Nephron progenitor cell (in vitro differentiated cells): Measurements from ENCODE around the gene KCNJ3.
A peak's percentile ranks its signal among the peaks of the same experiment; 100 is the strongest.

Experiments used
- DNase-seq: peaks from one replicate; pipeline ENCODE4 v3.0.0; 2021
- H3K27ac Mint-ChIP-seq: 2 replicates; pipeline ENCODE4 v1.8.0; 2021; ENCODE audit warnings: mild to moderate bottlenecking, moderate library complexity, mixed read lengths
- H3K27me3 Mint-ChIP-seq: 2 replicates; pipeline ENCODE4 v1.8.0; 2021; ENCODE audit warnings: mild to moderate bottlenecking, low read depth, mixed read lengths; ENCODE audit not compliant: poor library complexity
- H3K36me3 Mint-ChIP-seq: 2 replicates; pipeline ENCODE4 v1.8.0; 2021; ENCODE audit warnings: low read depth, mixed read lengths
- H3K4me1 Mint-ChIP-seq: 2 replicates; pipeline ENCODE4 v1.8.0; 2021; ENCODE audit warnings: mixed read lengths
- H3K4me3 Mint-ChIP-seq: 2 replicates; pipeline ENCODE4 v1.8.0; 2021; ENCODE audit warnings: mild to moderate bottlenecking, moderate library complexity, mixed read lengths
- H3K9me3 Mint-ChIP-seq: 2 replicates; pipeline ENCODE4 v1.8.0; 2021; ENCODE audit warnings: mild to moderate bottlenecking, moderate library complexity, mixed read lengths
- CTCF ChIP-seq: fragments of 200-600 bp; sonication (generic); IDR thresholded peaks from 2 replicates; pipeline ENCODE4 v1.5.0; 2021; ENCODE audit warnings: antibody characterized with exemption

Gene KCNJ3

GRCh38 chr2:154698296-154698720 lies at the start of gene KCNJ3:
TSS of gene KCNJ3 (plus strand) at chr2:154698695. CDS start at chr2:154698776, 81 bp downstream.
- H3K9me3 Mint-ChIP-seq = peaks cover 4% of the 10 kb centered on the region
- H3K27me3 Mint-ChIP-seq = peaks cover 44% of the 10 kb centered on the region
- TF ChIP-seq CTCF = no peak
- peaks cover 18% of the 10 kb centered on the region for H3K4me1 Mint-ChIP-seq
- peak within 1 kb of the TSS; percentile 87 for H3K4me3 Mint-ChIP-seq
- no peaks in the 10 kb centered on the region for H3K36me3 Mint-ChIP-seq
- H3K27ac Mint-ChIP-seq = peak within 1 kb of the TSS; percentile 20
- no peak for DNase-seq

- no peak overlapping the region for H3K27ac Mint-ChIP-seq
- no peak for DNase-seq
- no peaks in the 10 kb centered on the region for H3K36me3 Mint-ChIP-seq
- H3K9me3 Mint-ChIP-seq = no peaks in the 10 kb centered on the region
- no peaks in the 10 kb centered on the region for H3K4me1 Mint-ChIP-seq
- no peak overlapping the region for H3K4me3 Mint-ChIP-seq
- no peak for TF ChIP-seq CTCF
- H3K27me3 Mint-ChIP-seq = no peaks in the 10 kb centered on the region
Observed at GRCh38 chr2:154655499-154655898, 43.0 kb upstream of the KCNJ3 start.

- Mint-ChIP-seq H3K27ac (no peak overlapping the region), H3K36me3 (no peaks in the 10 kb centered on the region), H3K4me3 (no peak overlapping the region), H3K9me3 (no peaks in the 10 kb centered on the region), H3K27me3 (no peaks in the 10 kb centered on the region), H3K4me1 (no peaks in the 10 kb centered on the region)
- no peak for TF ChIP-seq CTCF
- DNase-seq = no peak
Observed at GRCh38 chr2:154658854-154659253, 39.6 kb upstream of the KCNJ3 start.

- no peaks in the 10 kb centered on the region for H3K27me3 Mint-ChIP-seq
- H3K27ac Mint-ChIP-seq = no peak overlapping the region
- no peaks in the 10 kb centered on the region for H3K36me3 Mint-ChIP-seq
- H3K4me1 Mint-ChIP-seq = no peaks in the 10 kb centered on the region
- DNase-seq = no peak
- no peak overlapping the region for H3K4me3 Mint-ChIP-seq
- no peaks in the 10 kb centered on the region for H3K9me3 Mint-ChIP-seq
- no peak for TF ChIP-seq CTCF
Observed at GRCh38 chr2:154664248-154664647, 34.2 kb upstream of the KCNJ3 start.

DNA sequence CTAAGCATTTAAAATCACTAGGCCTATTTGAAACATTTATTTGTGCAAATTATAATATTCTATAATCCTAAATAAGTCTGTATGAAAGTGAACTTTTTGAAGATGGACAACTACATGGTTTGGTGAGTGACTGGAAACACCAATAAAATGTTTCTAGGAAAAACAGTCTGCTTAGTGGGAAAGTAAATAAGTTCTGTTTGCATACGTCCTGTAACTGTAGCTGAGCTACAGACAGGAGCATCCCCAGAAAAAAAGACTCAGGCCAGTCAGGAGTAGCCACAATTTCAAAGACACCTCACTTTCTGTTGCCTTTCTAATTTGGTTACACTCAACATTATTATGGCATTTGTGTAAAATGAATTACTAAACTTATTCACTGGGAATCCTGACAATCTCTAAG lies 28.4 kb upstream of the KCNJ3 start:
- H3K27ac Mint-ChIP-seq = no peak overlapping the region
- H3K4me1 Mint-ChIP-seq = no peaks in the 10 kb centered on the region
- H3K36me3 Mint-ChIP-seq = no peaks in the 10 kb centered on the region
- no peak for DNase-seq
- H3K4me3 Mint-ChIP-seq = no peak overlapping the region
- no peak for TF ChIP-seq CTCF
- no peaks in the 10 kb centered on the region for H3K27me3 Mint-ChIP-seq
- no peaks in the 10 kb centered on the region for H3K9me3 Mint-ChIP-seq

DNA sequence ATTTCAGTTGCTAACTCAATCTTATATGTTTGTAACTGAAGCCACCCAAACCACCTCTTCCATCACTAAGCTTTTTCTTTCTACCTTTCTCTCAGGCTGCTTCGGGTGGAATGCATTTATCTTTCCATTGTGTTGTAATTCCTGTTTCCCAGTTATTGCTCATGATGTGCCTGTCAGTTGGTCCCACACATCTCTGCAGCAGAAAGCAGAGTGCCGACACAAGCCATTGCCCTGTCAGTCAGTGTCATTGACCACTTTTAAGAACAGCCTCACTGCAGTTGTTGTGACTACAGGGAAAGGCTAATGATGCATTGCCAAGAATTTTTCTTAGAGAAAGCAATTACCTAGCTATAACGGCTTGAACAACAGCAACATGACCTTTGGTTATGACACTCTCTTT lies 24.8 kb upstream of the KCNJ3 start:
- no peaks in the 10 kb centered on the region for H3K36me3 Mint-ChIP-seq
- no peak for TF ChIP-seq CTCF
- no peaks in the 10 kb centered on the region for H3K4me1 Mint-ChIP-seq
- DNase-seq = no peak
- H3K27me3 Mint-ChIP-seq = no peaks in the 10 kb centered on the region
- H3K27ac Mint-ChIP-seq = no peak overlapping the region
- H3K4me3 Mint-ChIP-seq = no peak overlapping the region
- no peaks in the 10 kb centered on the region for H3K9me3 Mint-ChIP-seq
